GM18517 (cell line): ENCODE measurements around the gene ARID3A.
A peak's percentile ranks its signal among the peaks of the same experiment; 100 is the strongest.
"Not testable (repeated sequence)": the region's sequence is repeated elsewhere in the genome, so short reads cannot be mapped to it uniquely, and the experiment has no call there.

ENCODE experiments used
- ATAC-seq: cut with Tn5 transposase; IDR thresholded peaks from one replicate; pipeline ENCODE4 v1.9.1; 2021; ENCODE audit warnings: mild to moderate bottlenecking, moderate library complexity; ENCODE audit not compliant: unreplicated experiment

The ARID3A gene

DNA sequence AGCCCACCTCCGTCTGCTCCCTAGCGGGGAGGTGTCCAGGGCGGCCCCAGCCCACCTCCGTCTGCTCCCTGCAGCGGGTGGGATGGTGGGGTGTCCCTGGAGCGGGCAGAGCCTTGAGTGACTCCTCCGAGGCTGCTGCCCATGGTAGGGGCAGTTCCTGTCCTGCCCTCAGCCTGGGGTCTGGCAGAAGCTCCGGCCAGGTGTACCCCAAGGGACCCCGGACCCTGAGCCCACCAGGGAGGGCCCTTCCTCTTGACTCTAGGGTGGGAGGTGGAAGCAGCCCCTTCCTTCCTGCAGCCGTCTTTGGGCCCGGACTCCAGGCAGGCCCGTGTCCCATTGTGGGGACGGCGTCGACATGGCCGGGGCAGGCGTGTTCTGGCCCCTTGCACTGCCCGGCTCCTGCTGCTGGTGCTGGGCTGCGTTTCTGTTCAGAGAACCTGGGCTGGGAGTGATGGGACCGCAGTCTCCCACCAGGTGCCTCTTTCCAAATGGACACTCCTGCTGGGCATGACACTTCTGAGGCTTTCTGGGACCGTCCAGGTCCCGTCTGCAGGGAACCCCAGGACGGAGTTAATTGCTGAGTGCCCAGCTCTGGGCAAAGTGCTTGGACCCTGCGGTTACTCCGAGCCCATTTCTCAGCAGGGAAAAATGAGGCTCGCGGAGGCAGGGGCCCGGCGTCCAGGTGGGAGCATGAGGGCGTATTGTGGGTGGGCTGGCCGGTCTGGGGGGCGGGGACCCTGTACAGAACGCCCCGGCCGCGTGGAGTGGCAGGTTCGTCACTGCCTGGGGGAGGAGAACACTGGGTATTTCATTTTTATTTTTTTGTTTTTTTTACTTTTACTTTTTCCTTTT is 19.8 kb downstream of the ARID3A start:
- no peak for ATAC-seq

DNA sequence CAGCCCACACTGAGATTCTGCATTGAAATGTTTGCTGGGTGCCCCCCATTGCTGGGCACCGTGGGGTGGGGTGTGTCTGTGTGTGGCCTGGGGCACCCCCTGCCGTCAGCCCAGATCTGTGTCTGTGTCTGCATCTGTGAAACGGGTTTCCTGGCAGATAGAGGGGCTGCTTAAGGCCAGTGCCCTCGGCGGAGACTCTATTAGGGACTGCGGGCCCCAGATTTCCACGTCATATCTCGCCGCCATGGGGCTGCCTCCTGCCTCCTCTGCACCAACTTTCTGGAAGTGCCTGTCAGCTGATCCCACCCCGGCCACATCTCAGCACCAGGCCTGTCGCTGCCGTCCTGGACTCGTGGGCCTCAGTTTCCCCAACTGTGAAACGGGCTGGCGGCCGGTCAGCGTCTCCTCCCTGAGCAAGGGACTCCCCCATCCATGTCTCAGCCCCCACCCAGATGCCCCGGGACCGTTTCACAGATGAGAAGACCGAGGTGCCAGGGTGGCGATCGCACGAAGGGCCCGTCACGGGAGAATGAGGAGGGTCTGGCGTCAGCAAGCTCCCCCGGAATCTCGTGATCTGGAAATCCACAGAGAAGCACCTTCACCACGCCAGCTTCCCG is 21.4 kb downstream of the ARID3A start:
- ATAC-seq: no peak

DNA sequence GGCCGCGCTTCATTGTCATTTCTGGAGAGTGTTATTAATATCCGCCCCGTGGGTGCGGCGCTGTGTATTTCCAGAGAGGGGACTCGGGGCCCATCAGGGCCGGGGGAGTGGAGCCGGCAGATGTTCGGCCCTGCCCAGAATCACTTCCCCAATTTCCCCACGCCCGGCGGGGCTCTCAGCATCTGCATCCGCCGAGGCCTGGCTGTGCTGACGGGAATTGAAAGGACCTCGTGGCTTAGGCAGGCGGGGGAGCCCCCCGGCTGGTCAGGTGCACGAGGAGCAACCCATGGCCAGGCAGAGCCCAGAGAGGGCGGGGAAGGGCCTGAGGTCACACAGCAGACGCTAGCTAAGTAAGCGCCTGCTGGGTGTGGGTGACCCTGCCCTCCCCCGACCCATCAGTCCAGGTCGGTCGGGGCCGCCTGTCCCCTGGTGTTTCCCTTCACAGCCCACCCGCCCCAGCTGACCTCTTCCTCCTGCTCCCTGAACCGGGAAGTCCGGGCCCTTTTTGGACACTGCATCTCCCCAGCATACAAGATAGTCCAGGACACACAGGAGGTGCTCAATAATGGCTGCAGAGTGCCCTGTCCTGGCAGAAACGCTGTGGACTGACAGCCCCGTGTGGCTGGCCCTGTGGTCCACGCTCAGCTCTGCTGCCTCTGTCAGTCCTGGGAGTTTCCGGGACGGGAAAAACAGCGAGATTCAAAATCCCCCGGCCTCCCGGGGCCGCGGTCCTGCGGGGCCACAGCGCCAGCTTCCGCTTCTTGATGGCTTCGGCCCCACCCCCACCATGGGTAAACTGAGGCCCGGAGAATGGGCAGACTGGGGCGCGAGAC is 22.1 kb downstream of the ARID3A start:
- ATAC-seq: peak; percentile 72

DNA sequence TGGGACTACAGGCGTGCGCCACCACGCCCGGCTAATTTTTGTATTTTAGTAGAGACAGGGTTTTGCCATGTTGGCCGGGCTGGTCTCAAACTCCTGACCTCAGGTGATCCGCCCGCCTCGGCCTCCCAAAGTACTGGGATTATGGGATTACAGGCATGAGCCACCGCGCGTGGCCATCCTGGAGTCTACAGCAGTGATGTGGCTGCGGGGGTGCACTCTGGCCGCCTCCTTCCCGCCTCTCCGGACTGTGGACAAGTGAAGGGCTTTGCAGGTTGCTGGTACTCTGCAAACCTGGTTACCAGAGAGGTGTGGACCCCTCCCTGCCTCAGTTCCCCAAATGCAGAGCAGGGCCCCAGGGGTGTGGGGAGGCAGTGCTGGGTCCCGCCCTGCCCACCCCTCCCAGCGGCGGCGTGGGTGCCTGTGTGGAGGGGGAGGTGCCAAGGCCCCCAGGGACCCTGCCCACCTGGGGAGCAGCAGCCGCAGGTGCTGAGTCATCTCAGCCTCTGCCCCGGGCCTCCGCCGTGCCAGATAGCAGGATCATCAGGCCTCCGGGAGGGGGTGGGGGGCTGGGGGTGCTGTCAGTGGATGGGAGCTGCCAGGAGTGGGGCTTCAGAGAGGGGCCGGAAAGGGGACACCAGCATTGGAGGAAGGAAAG is 23.1 kb downstream of the ARID3A start:
- ATAC-seq: no peak

DNA sequence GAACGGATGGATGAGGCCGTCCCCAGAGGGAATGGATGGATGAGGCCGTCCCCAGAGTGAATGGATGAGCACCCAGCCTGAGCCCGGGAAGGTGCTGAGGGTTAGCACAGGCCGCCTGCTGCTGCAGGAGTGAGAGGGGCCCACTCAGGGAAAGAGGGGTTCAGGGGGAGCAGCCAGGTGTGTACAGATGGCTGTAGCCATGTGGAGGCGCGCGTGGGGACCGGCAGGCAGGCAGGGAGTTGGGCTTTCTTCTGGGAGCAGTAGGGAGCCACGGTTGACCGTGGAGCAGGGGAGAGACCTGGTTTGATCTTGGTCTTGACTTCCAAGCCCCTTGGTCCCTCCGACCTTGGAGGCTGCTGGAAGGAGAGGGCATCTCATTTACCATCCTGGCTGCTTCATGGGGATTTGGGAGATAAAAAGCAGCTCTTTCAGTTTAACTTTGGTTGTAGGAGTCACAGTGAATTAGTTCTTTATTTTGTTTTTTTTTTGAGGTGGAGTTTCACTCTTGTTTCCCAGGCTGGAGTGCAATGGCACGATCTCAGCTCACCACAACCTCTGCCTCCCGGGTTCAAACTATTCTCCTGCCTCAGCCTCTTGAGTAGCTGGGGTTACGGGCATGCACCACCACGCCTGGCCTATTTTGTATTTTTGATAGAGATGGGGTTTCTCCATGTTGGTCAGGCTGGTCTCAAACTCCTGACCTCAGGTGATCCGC is 24.7 kb downstream of the ARID3A start:
- ATAC-seq: no peak

DNA sequence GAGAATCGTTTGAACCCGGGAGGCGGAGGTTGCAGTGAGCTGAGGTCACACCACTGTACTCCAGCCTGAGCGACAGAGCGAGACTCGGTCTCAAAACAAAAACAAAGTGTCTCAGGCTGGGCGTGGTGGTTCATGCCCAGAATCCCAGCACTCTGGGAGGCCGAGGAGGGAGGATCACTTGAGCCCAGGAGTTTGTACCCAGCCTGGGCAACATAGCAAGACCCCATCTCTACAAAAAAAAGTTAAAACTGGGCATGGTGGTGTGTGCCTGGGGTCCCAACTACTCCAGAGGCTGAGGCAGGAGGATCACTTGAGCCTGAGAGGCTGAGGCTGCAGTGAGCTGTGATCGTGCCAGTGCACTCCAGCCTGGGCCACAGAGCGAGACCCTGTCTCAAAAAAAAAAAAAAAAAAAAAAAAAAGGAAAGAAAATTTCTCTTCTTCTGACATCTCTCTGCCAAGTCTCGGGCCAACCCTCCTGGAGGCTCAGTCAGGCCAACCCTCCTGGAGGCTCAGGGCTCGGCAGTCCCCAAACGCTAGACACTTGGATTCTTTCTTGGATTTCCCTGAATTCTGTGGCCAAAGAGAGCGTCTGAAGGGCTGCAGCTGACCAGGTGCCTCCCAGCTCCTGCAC is 26.3 kb downstream of the ARID3A start:
- no peak for ATAC-seq

DNA sequence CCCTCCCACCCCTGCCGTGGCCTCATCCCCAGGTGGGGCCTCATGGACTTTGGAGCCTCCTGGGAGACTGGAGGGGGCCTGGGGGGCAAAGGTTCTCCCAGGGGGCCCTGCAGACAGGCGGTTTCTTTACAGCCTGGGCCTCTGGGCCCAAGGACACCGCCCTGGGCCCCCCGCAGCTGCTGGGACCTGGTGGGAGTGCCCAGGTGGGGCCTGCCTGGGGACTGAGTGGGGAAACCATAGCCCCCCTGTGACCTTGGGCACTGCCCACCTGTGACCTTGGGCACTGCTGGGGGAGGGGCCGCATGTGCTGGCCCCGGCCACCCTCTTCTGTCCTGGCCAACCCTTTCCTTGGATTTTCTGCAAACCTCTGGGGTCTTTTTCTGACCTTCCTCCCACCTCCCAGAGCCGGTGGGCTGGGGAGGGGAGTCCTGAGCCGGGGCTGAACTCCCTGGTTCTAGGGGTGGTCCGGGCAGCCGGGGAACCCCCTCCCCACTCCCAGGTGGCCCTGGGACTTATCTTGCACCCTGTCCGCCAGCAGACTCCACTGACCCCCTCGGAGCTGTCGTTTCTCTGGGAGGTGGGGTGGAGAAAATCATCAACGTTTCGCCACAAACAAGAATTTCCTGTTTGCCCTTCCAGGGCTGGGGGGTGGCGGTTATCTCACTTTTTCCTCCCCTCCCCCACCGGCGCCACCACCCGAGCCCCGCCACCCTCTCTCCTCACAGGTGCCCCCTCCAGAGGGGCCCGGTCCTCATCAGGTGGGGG is 27.0 kb downstream of the ARID3A start:
- ATAC-seq: no peak

DNA sequence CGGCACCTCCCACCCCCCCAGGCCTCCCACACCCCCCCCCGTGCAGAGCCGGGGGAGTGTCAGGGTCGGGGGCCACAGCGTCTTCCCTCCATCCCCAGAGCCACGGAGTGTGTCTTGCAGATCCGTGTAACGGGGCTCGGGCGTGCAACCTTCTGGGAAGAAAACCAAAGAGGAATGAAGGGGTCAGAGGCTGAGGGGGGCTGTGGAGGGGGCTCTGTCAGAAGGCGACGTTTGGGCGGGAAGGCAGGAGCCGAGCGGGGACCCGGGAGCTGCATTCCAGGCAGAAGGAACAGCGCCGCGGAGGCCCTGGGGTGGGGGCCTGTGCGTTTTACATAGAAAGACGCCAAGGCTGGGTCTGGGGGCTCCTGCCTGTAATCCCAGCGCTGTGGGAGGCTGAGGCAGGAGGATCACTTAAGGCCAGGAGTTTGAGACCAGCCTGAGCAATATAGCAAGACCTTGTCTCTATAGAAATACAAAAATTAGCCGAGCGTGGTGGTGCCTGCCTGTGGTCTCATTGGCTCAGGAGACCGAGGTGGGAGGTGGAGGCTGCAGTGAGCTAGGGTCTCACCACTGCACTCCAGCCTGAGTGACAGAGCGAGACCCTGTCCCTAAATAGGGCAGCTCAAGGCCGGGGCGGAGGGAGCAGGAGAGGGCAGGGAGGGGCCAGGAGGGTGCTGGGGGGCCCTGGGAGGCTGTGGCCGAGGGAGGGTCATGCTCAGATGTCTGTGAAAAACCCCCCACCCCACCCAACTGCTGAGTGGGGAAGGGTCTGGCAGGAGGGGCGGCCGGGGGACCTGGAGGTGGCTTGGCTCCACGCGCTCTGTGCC is 27.8 kb downstream of the ARID3A start:
- no peak for ATAC-seq

DNA sequence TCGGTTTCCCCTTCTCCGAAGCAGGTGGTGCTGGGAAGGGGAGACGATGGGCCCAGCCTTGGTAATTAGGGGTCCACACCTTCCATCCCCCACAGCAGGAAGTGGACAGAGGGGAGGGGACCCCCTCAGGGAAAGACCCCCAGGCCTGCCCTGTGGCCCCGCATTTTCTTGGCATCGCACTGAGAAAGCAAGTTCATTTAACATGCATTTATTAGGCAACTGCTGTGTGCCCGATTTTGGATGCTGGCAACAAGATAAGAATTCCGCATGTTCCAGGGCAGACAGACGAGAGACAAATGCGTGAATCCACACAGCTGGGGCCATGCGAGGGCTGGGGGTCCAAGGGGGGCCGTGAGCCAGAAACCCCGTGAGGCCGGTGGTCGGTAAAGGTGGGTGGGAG is 28.4 kb downstream of the ARID3A start:
- no peak for ATAC-seq

DNA sequence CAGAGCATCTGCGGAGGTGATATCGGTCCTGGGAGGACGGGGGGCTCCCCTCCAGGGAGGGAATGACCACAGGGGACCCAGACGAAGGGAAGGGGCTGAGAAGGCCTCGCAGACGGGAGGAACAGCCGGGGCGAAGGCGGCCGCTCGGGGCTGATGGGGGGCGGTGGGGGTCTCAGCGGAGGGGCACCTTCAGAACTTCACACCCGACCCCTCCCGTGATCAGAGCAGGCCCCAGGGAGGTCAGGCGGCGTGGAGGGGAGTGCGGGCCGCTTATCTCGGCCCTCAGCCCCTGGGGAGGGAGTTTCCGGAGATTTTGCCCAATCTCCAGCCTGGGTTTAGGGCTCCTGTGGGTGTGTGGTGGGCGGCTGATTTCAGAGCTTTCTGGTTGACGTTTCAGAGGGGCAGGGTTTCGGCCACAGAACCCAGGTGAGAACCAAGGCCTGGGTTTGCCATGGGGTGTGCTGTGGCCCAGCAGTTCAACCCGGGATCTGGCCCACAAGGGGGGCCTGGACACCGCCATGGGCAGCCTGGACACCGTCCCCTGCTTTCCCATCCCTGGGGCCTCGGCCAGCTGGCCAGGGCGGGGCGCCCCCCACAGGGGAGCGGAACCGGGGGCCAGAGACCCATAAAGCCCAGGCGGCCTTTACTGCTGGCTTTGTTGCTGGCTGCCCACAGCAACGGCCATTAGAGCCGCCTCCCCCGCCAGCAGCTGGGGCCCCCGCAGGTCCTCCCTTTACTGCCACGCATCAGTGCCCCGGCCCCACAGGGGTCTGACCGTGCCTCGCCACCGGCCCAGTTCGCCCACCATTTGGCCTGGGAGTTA is 29.0 kb downstream of the ARID3A start:
- ATAC-seq: peak; percentile 61

DNA sequence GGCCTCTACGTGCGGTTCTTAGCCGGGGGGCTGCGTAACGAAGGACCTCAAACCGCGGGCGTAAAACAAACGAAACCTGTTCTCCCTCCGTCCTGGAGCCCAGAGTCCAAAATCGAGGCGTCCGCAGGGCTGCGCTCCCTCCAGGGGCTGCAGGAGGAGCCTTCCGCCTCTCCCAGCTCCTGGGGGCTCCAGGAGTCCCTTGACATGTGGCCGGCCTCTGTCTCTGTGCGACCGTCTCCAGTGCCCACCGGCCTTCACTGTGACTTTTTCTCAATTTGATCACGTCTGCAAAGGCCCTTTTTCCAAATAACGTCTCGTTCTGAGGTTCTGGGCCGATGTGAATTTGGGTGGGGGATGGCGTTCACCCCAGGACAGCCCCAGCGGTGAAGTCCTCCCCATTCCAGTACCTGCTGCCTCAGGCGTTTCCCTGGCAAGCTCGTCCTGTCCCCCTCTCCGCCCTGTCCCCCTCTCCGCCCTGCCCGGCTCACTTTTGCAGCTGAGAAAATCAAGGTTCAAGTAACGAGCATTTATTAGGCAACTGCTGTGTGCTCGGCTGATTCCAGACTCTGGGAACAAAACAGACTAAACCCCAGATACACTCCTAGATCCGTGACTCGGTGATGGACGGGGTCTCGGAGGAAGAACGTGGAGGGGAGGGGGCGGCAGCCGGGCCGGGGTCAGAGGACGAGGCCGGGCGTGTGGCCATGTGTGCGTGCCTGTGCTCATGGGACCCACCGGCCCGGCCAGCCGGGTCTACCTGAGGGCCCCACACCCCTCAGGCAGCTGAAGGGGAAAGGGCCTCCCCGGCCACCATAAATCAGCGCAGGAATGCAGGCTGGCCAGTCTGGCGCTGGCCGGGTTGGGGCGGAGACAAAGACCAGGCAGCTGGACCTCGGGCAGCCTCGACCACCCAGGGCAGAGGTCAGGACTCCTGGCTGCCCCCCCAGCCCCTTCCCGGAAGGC is 30.2 kb downstream of the ARID3A start:
- ATAC-seq: no peak

DNA sequence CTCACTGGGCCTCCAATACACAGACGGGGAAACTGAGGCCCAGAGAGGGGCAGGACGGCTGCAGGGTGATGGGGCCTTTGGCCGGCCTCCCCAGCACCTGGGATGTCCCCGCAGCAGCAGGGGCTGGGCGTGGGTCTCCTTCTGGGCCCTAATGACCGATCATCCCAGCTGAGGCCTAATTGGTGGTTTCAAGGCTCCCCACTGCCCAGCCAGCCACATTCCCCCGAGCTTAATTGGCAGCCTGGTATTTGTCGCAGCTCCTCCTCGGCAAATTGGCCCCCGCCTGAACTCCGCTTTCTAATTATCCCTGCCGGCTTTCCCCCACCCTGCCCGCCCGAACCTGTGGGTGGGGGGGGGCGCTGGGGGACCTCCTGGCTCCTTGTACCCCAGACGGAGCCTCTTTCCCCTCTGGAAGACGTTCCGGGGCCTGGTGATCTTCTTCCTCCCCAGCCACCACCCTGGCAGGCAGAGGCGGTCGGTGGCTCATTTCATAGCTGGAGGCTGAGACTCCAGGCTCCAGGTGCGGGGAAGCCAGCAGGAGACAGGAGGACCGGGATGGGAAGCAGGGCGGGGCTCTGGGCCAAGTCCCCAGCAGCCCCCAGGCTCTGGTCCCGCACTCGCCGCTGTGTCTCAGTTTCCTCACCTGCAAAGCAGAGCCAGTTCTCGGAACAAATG is 31.1 kb downstream of the ARID3A start:
- ATAC-seq: no peak

DNA sequence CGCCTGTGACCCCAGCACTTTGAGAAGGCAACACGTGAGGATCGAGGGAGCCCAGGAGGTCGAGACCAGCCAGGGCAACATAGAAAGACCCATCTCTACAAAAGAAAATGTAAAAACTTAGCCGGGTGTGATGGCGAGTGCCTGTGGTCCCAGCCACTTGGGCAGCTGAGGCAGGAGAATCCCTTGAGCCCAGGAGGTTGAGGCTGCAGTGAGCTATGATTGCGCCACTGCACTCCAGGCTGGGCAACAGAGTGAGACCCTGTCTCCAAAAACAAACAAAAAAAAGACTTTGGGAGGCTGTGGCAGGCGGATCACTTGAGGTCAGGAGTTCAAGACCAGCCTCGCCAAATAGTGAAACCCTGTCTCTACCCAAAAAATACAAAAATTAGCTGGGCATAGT is 31.7 kb downstream of the ARID3A start:
- not testable (repeated sequence) for ATAC-seq

DNA sequence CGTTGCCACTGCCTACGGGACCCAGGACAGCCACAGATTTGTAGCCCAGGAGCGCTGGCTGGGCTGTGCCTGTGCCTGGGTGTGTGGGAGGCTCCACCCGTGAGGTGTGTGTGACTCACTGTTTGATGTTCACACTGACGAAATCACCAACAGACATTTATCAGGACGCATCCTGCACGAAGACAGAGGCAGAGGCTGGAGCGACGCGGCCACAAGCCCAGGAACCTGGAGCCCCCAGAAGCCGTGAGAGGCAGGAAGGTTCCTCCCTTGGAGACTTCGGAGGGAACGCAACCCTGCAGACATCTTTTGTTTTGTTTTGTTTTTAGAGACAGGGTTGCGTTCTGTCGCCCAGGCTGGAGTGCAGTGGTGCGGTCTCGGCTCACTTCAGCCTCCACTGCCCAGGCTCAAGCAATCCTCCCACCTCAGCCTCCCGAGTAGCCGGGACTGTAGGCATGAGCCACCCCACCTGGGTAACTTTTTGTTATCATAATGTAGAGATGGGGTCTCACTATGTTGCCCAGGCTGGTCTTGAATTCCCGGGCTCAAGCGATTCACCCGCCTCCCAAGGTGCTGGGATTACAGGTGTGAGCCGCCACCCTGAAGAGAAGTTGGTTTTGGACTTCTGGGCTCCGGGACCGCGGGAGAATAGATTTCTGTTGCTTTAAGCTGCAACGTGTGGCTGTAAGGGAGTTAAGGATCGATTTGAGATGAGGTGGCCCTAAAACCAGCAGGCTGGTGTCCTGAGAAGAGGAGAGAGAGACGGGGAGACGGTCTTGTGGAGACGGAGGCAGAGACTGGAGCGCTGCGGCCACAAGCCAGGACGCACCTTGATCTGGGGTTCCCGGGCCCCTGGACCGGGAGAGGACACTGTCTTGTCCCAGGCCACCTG is 33.4 kb downstream of the ARID3A start:
- ATAC-seq: no peak

DNA sequence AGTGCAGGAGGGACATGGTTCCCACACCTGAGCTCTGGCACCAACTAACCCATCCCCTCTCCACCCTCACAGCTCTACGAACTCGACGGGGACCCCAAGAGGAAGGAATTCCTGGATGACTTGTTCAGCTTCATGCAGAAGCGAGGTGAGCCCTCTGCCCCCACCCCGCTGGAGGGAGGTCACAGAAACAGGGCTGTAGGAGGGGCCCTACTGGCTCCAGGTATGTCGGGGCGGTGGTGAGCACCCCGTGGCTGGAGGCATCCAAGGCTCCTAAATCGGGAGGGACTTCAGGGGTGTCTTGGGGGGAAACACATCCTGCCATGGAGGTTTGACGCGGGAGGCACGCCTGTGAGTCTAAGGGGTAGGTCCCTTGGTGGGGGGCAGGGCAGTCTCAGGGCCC is 34.2 kb downstream of the ARID3A start:
- ATAC-seq: no peak
